GM11168 (cell line): ENCODE results near the gene RNF151.
"Not testable (repeated sequence)": the region's sequence is repeated elsewhere in the genome, so short reads cannot be mapped to it uniquely, and the experiment has no call there.

Source experiments
- in situ Hi-C: fragments of 300-500 bp; cut with MboI; formaldehyde crosslinking; loops from one replicate; pipeline ENCODE4 v1.12.0; 2022; ENCODE audit warnings: low sequenced_read_pairs; ENCODE audit not compliant: unreplicated experiment

Gene RNF151

GRCh38 chr16:1936945-1937479 is 29.6 kb upstream of the RNF151 start:
- in situ Hi-C loops, result no loop called here

- in situ Hi-C loops, result no loop called here
Observed at GRCh38 chr16:1938316-1938715, 28.3 kb upstream of the RNF151 start.

DNA sequence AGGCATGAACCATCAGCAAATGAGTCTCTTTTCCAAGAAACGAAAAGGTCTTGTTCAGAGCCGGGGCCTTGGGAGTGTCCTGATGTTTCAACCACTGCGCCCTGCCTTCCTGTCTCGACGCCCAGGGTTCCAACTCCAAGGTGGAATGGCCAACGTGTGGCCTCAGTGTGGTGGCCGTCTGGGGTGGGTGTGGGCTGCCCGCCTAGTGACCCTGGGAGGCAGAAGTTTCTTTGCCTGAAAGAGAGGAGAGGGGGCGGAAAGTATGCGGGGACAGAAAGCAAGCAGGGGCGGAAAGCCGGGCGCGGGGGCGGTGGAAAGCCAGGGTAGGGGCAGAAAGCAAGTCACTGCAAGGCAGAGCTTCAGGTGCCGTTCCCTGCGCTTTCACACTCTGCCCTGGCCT is 27.7 kb upstream of the RNF151 start:
- in situ Hi-C loops, result no loop called here

- in situ Hi-C loops, result not testable (repeated sequence)
Observed at GRCh38 chr16:1939833-1940232, 26.8 kb upstream of the RNF151 start.

GRCh38 chr16:1940273-1941161 is 26.1 kb upstream of the RNF151 start:
- in situ Hi-C loops, result no loop called here

DNA sequence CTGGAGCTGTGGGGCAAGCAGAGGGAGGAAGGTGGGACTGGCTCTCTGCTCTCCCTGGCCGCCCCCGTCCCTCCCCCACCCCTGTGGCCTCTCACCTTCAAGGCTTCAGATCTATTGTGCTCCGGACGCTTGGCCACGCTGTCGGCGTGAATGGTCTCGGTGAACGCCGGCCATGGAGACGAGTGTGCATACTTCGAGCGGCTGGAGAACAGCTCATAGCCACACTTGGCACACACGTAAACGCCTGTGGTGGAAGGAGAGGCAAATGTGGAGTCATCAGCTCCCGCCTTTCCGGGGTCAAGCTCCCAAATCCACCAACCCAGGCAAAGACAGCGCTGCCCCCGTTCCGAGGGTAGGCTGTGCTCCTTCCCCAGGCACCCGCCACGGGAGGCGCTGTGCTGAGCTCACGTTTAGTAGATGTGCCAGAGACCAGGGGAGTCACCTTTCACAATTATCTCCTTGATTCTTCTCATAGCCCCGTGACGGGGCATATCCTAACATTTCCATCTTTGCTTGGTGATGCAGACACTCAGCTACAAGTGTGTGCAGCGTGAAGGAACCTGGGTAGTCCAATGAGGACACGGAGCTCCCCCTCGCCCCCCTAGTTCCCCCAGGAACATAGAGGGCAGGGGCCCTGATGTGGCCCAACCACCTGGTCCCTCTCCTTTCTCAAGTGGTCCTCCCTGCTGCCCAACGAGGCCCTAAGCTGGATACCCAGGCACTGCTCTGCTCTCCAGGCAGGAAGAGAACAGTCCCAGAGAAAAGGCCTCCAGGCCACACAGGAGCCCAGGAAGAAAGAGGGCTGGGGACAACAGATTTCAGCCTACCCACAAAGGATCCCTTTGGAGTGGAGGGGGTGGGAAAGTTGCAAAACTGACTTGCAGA is 25.3 kb upstream of the RNF151 start:
- in situ Hi-C loops, result no loop called here

- in situ Hi-C loops, result no loop called here
Observed at GRCh38 chr16:1942047-1942809, 24.4 kb upstream of the RNF151 start.

GRCh38 chr16:1942810-1943726 is 23.6 kb upstream of the RNF151 start, which contains the start of gene MSRB1:
MSRB1 (minus strand) TSS chr16:1943199; CDS start chr16:1943156, 43 bp downstream.
- in situ Hi-C loops, result no loop called here

DNA sequence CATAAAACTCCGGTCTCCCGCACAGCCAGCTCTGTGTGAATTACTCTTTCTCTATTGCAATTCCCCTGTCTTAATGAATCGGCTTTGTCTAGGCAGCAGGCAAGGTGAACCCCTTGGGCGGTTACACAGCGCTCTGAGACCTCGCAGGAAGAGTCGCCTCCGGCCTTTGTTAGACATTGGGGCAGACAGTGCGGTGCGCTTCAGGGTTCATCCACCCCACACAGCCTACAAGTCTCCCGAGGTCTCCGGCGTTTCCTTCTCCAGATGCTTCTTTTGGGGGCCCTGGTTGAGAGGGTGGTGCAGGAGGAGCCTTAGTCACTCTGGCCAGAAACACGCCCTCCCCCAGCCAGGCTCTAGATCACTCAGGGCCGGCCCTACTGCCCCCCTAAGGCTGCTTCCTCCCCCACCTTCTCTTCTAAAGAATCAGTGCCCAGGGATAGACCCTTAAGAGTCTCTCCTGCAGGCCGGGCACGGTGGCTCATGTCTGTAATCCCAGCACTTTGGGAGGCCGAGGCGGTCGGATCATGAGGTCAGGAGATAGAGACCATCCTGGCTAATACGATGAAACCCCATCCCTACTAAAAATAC is 21.9 kb upstream of the RNF151 start:
- in situ Hi-C loops, result no loop called here

- in situ Hi-C loops, result no loop called here
Observed at GRCh38 chr16:1945559-1946391, 20.9 kb upstream of the RNF151 start.

GRCh38 chr16:1946495-1947368 is 19.9 kb upstream of the RNF151 start:
- in situ Hi-C loops, result no loop called here

DNA sequence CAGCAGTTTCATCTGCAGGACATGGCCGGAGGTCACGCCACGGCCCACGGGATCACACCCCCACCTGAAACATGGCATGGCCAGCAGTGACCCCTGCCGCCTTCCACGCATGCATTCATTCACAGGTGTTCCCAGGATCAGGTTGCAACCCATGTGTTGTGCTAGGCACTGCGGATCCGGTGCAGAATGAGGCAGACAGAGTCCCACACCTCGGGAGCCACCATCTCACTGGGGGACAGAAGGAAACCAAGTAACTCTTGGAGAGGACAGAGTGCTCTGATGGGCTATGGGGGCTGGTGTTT is 19.3 kb upstream of the RNF151 start:
- in situ Hi-C loops, result no loop called here

- in situ Hi-C loops, result no loop called here
Observed at GRCh38 chr16:1949507-1949906, 17.1 kb upstream of the RNF151 start.

DNA sequence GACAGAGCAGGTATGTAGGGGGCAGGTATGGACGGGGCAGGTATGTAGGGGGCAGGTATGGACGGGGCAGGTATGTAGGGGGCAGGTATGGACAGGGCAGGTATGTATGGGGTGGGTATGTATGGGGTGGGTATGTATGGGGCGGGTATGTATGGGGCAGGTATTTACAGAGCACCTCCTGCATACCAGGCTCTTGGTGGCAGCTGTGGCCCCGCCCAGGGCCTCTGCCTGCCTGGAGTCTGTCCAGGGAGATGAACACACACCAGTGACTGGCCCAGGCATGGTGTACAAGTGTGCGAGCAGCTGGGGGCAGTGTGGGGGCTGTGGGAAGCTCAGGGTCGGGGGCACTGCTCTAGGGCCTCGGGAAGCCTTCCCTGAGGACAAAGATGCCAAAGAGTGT is 16.6 kb upstream of the RNF151 start:
- in situ Hi-C loops, result loop anchor here (10.0 kb wide), 1 partner anchor 1605 kb away; no protein-coding TSS in a partner anchor

GRCh38 chr16:1950559-1950958 is 16.1 kb upstream of the RNF151 start:
- in situ Hi-C loops, result loop anchor here (10.0 kb wide), 1 partner anchor 1606 kb away; no protein-coding TSS in a partner anchor

GRCh38 chr16:1953734-1954133 is 12.9 kb upstream of the RNF151 start:
- in situ Hi-C loops, result loop anchor here (10.0 kb wide), 1 partner anchor 1609 kb away; no protein-coding TSS in a partner anchor
